IgD-negative memory B cell (primary cell): ENCODE measurements around the gene RASIP1. TPM values are rescaled to one million over a fixed set of nuclear protein-coding genes. Genes with fewer than 3 reads are reported as not detected.

Experiments
- H3K27ac Mint-ChIP-seq, 3 donors: one replicate each; pipeline ENCODE4 v1.8.0; 2020 to 2022; ENCODE audit warnings: mild to moderate bottlenecking in 3 of 3, mixed read lengths in 3 of 3, moderate library complexity in 1 of 3
- H3K27me3 Mint-ChIP-seq: one replicate; pipeline ENCODE4 v1.8.0; 2021; ENCODE audit warnings: mixed read lengths
- H3K36me3 Mint-ChIP-seq: one replicate; pipeline ENCODE4 v1.8.0; 2020; ENCODE audit warnings: mild to moderate bottlenecking, mixed read lengths
- H3K4me1 Mint-ChIP-seq, 3 donors: one replicate each; pipeline ENCODE4 v1.8.0; 2020 to 2022; ENCODE audit warnings: mixed read lengths in 3 of 3, mild to moderate bottlenecking in 1 of 3
- H3K4me3 Mint-ChIP-seq, 4 donors: one replicate each; pipeline ENCODE4 v1.8.0; 2020 to 2022; ENCODE audit warnings: mild to moderate bottlenecking in 4 of 4, mixed read lengths in 4 of 4, moderate library complexity in 3 of 4
- H3K9me3 Mint-ChIP-seq, 3 donors: one replicate each; pipeline ENCODE4 v1.8.0; 2020 to 2021; ENCODE audit warnings: mixed read lengths in 3 of 3, mild to moderate bottlenecking in 1 of 3
- polyA plus RNA-seq: library from polyadenylated mRNA; unstranded; fragments of 300-500 nt; fragmentation: Illumina TruSeq; gene quantifications from one replicate; pipeline ENCODE4 v1.2.3, GENCODE V29; 2021

The RASIP1 gene
- polyA plus RNA-seq, 1 donor from 2014 or later, result 0.26 TPM

DNA sequence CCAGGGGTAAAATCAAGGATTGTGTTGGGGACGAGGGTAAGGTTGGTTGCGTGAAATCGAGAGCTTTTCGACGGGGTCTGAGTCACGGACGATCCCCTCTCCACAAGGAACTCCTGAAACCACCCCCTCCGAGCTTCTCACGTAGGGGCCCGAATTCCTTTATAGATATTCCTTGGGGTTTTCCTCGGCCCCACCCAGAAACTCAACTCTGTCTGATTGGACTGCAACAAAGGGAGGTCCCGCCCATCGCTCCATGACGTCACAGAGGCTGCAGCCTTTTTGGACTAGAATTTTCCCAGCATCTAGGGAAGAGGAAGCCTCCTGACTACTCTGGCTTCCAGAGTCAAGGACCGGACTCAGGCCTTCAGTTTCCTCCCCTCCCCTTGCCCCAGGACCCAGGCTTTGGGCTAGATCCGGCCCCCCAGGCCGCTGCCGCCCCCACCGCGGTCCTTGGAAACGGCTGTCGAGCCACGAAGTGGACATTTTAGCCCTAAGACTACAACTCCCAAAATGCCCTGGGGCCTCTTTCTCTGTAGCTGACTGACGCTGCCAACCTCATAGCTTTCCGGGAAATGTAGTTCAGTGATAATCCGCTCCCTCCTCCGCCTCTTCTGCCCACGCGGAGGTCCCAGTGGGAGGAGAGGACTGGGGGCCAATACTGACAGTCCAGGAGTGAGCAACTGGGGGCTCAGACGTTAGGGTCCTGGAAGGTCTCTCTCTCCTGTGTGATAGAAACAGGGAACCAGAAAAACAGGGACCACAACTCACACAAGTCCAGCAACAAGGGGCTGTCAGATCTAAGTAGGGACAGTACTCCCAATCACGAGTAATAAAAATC is 6.5 kb upstream of the RASIP1 start, which contains the start of gene IZUMO1:
Gene IZUMO1, minus strand, starts transcription at position 172 of the 838 bp plus-strand sequence. CDS start 1,050 bp downstream, outside the sequence.
- Mint-ChIP-seq H3K4me3 (peak within 1 kb of the TSS in 2 of 4 donors; percentile 43 to 76), H3K27ac (peak within 1 kb of the TSS in 1 of 3 donors; percentile 47), H3K9me3 (peaks cover 0 to 2% (median 0%) of the 10 kb centered on the region in 3 donors), H3K27me3 (peaks cover 22% of the 10 kb centered on the region), H3K36me3 (no peaks in the 10 kb centered on the region), H3K4me1 (peaks cover 0 to 2% (median under 1%) of the 10 kb centered on the region in 3 donors)

DNA sequence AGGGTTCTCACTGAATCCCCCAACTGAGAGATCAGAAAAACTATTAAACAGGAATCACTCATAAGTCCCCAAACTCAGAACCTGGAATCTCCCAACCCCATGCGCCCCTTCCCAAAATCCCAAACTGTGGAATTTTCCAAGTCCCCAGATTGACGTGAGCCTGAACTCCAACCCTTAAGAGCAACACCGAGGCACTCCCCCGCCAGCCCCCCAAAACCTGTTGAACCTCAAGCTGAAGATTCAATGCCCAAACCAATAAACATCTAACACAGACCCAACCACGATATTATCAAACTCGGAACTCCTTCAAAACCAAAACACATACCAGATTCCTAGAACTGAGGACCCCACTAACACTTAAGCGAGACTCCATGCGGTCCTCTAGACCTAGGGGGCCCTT is 5.7 kb upstream of the RASIP1 start:
- peak overlapping the region in 1 of 4 donors; percentile 40 for H3K4me3 Mint-ChIP-seq

GRCh38 chr19:48745208-48745995 is 5.0 kb upstream of the RASIP1 start:
- H3K27me3 Mint-ChIP-seq, result peaks cover 25% of the 10 kb centered on the region
- H3K27ac Mint-ChIP-seq, result peak overlapping the region in 2 of 3 donors; percentile 47 to 61
- no peak overlapping the region for H3K4me3 Mint-ChIP-seq
- H3K36me3 Mint-ChIP-seq, result no peaks in the 10 kb centered on the region
- peaks cover 0 to 10% (median 5%) of the 10 kb centered on the region in 3 donors for H3K4me1 Mint-ChIP-seq
- peaks cover 0 to 4% (median 2%) of the 10 kb centered on the region in 3 donors for H3K9me3 Mint-ChIP-seq

More for the DNA sequence above, 5.7 kb upstream of the RASIP1 start:
- no peaks in the 10 kb centered on the region for H3K36me3 Mint-ChIP-seq
- peaks cover 22% of the 10 kb centered on the region for H3K27me3 Mint-ChIP-seq
- H3K4me1 Mint-ChIP-seq, result peaks cover 0 to 7% (median 4%) of the 10 kb centered on the region in 3 donors
- no peak overlapping the region for H3K27ac Mint-ChIP-seq
- peaks cover 0 to 2% (median 2%) of the 10 kb centered on the region in 3 donors for H3K9me3 Mint-ChIP-seq

DNA sequence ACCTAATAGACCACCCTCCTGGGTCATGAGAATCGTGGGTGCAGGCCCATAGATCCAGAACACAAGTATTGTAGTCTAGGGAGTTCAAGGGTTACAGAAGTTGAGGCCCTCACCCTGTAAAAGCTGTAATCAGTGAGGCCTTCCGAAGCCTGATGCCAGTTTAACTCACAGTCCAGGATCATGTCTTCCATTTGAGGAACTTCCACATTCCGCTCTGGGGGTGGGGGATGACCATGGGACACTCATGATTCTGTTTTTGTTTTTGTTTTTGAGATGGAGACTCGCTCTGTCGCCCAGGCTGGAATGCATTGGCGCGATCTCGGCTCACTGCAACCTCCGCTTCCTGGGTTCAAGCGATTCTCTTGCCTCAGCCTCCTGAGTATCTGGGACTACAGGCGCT is 1.7 kb upstream of the RASIP1 start:
- Mint-ChIP-seq H3K9me3 (peaks cover 0 to 4% (median 2%) of the 10 kb centered on the region in 3 donors), H3K4me1 (peaks cover 0 to 15% (median 5%) of the 10 kb centered on the region in 3 donors)

GRCh38 chr19:48741129-48741999 is 954 bp upstream of the RASIP1 start:
- peaks cover 0 to 15% (median 5%) of the 10 kb centered on the region in 3 donors for H3K4me1 Mint-ChIP-seq
- H3K4me3 Mint-ChIP-seq, result peak overlapping the region in 1 of 4 donors; percentile 63
- H3K27ac Mint-ChIP-seq, result peak overlapping the region in 1 of 3 donors; percentile 65
- H3K36me3 Mint-ChIP-seq, result no peaks in the 10 kb centered on the region
- H3K9me3 Mint-ChIP-seq, result peaks cover 0 to 4% (median 2%) of the 10 kb centered on the region in 3 donors
- H3K27me3 Mint-ChIP-seq, result peaks cover 18% of the 10 kb centered on the region

More for the DNA sequence above, 1.7 kb upstream of the RASIP1 start:
- Mint-ChIP-seq H3K27me3 (peaks cover 23% of the 10 kb centered on the region), H3K27ac (no peak overlapping the region), H3K4me3 (no peak overlapping the region), H3K36me3 (no peaks in the 10 kb centered on the region)

- Mint-ChIP-seq H3K36me3 (no peaks in the 10 kb centered on the region), H3K27ac (no peak overlapping the region), H3K4me1 (peaks cover 0 to 17% (median 5%) of the 10 kb centered on the region in 3 donors)
Measured at GRCh38 chr19:48739404-48740163, 826 bp downstream of the RASIP1 start.

GRCh38 chr19:48738557-48739403 is 1.6 kb downstream of the RASIP1 start:
- H3K4me1 Mint-ChIP-seq, result peaks cover 0 to 17% (median 5%) of the 10 kb centered on the region in 3 donors
- peak overlapping the region in 2 of 3 donors; percentile 63 to 67 for H3K27ac Mint-ChIP-seq
- H3K27me3 Mint-ChIP-seq, result peaks cover 9% of the 10 kb centered on the region
- peak overlapping the region; percentile 12 to 81 (median 50) for H3K4me3 Mint-ChIP-seq
- H3K9me3 Mint-ChIP-seq, result peaks cover 0 to 4% (median 0%) of the 10 kb centered on the region in 3 donors
- no peaks in the 10 kb centered on the region for H3K36me3 Mint-ChIP-seq

More at GRCh38 chr19:48739404-48740163, 826 bp downstream of the RASIP1 start:
- H3K4me3 Mint-ChIP-seq, result peak overlapping the region in 1 of 4 donors; percentile 75
- H3K9me3 Mint-ChIP-seq, result peaks cover 0 to 4% (median 0%) of the 10 kb centered on the region in 3 donors
- H3K27me3 Mint-ChIP-seq, result peaks cover 9% of the 10 kb centered on the region

DNA sequence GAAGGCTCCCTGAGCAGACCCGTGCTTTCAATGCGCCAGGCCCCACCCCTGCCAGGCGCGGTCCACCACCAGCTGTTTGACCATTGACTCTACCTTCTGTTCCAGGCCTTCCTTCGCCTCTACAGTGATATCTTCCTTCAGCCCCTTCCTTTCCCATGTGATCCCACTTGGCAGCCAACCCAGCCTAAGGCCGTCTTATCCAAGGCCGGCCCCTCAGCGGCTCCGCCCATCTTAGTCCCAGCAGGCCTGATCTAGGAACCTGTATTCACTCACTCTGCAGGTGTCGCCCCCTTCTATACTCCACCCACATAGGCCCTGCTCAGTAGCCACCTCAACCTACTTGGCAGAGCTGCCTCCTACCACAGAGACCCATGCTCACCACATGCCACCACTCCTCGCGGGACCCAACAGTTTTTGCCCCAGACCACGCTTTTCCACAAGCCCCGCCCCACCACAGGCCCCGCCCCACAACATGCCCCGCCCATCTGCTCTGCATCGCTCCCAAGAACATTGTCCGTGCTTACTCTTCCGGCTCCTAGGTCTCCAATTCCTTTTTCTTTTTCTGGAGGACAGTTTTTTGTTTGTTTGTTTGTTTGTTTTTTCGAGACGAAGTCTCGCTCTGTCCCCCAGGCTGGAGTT is 2.9 kb downstream of the RASIP1 start:
- Mint-ChIP-seq H3K9me3 (peaks cover 0 to 4% (median 0%) of the 10 kb centered on the region in 3 donors), H3K27me3 (peaks cover 9% of the 10 kb centered on the region), H3K4me1 (peaks cover 0 to 17% (median 5%) of the 10 kb centered on the region in 3 donors), H3K27ac (peak overlapping the region in 1 of 3 donors; percentile 67), H3K4me3 (peak overlapping the region in 3 of 4 donors; percentile 24 to 72 (median 52)), H3K36me3 (peaks cover 2% of the 10 kb centered on the region)

GRCh38 chr19:48735031-48735615 is 5.3 kb downstream of the RASIP1 start:
- Mint-ChIP-seq H3K9me3 (peaks cover 0 to 2% (median 0%) of the 10 kb centered on the region in 3 donors), H3K27me3 (peaks cover 7% of the 10 kb centered on the region), H3K36me3 (peaks cover 2% of the 10 kb centered on the region), H3K27ac (no peak overlapping the region), H3K4me3 (no peak overlapping the region), H3K4me1 (peaks cover 0 to 7% (median 2%) of the 10 kb centered on the region in 3 donors)

DNA sequence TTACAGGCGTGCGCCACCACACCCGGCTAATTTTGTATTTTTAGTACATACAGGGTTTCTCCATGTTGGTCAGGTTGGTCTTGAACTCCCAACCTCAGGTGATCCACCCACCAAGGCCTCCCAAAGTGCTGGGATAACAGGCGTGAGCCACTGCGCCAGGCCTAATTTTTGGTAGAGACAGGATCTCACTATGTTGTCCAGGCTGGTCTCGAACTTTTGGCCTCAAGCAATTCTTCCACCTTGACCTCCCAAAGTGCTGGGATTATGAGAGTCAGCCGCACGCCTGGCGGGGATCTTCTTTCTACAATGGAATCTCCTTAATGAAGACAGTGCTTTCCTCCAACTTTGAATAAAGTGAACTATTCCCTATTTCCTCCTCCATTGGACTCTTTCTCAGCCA is 5.8 kb downstream of the RASIP1 start:
- Mint-ChIP-seq H3K27ac (no peak overlapping the region), H3K4me1 (peaks cover 0 to 7% (median 0%) of the 10 kb centered on the region in 3 donors), H3K9me3 (peaks cover 0 to 2% (median 0%) of the 10 kb centered on the region in 3 donors), H3K27me3 (peaks cover 3% of the 10 kb centered on the region), H3K36me3 (peaks cover 2% of the 10 kb centered on the region), H3K4me3 (no peak overlapping the region)

- H3K27ac Mint-ChIP-seq, result no peak overlapping the region
- H3K36me3 Mint-ChIP-seq, result peaks cover 2% of the 10 kb centered on the region
- no peak overlapping the region for H3K4me3 Mint-ChIP-seq
- peaks cover 3% of the 10 kb centered on the region for H3K27me3 Mint-ChIP-seq
- H3K9me3 Mint-ChIP-seq, result peaks cover 3 to 6% (median 4%) of the 10 kb centered on the region in 3 donors
- H3K4me1 Mint-ChIP-seq, result peaks cover 3 to 6% (median 5%) of the 10 kb centered on the region in 3 donors
Measured at GRCh38 chr19:48731452-48731851, 9.0 kb downstream of the RASIP1 start.
